HG02970 (cell line): Measurements from ENCODE around the gene C2orf92.
A peak's percentile ranks its signal among the peaks of the same experiment; 100 is the strongest.
"Not testable (repeated sequence)": the region's sequence is repeated elsewhere in the genome, so short reads cannot be mapped to it uniquely, and the experiment has no call there.

Experiments
- ATAC-seq: cut with Tn5 transposase; IDR thresholded peaks from one replicate; pipeline ENCODE4 v1.9.1; 2021; ENCODE audit warnings: mild to moderate bottlenecking, moderate library complexity, moderate number of reproducible peaks; ENCODE audit not compliant: unreplicated experiment, low FRiP score

Gene C2orf92

GRCh38 chr2:97659256-97660043 lies 10.1 kb upstream of the C2orf92 start:
- no peak for ATAC-seq

- ATAC-seq: no peak
These were observed 9.3 kb upstream of the C2orf92 start for GRCh38 chr2:97660044-97660774.

- no peak for ATAC-seq
These were observed 8.6 kb upstream of the C2orf92 start for GRCh38 chr2:97660775-97661389.

GRCh38 chr2:97661927-97662326 lies 7.6 kb upstream of the C2orf92 start:
- ATAC-seq: no peak

GRCh38 chr2:97662386-97662894 lies 7.1 kb upstream of the C2orf92 start:
- no peak for ATAC-seq

- ATAC-seq: peak; percentile 44
These were observed 6.5 kb upstream of the C2orf92 start for GRCh38 chr2:97662895-97663625.

- no peak for ATAC-seq
These were observed 5.9 kb upstream of the C2orf92 start for GRCh38 chr2:97663626-97663961.

- peak; percentile 85 for ATAC-seq
These were observed 5.4 kb upstream of the C2orf92 start, which contains the start of gene ACTR1B for GRCh38 chr2:97663962-97664635. Gene ACTR1B (minus strand): TSS chr2:97664044. CDS start chr2:97663890, 154 bp downstream.

GRCh38 chr2:97664636-97664970 lies 4.9 kb upstream of the C2orf92 start:
- ATAC-seq: no peak

- no peak for ATAC-seq
These were observed 958 bp downstream of the C2orf92 start for GRCh38 chr2:97670471-97670870.

- no peak for ATAC-seq
These were observed 2.0 kb downstream of the C2orf92 start for GRCh38 chr2:97671526-97671925.

- not testable (repeated sequence) for ATAC-seq
These were observed 3.2 kb downstream of the C2orf92 start for GRCh38 chr2:97672606-97673140.

GRCh38 chr2:97673182-97673914 lies 3.8 kb downstream of the C2orf92 start:
- ATAC-seq: no peak

- no peak for ATAC-seq
These were observed 4.4 kb downstream of the C2orf92 start for GRCh38 chr2:97673915-97674283.

- no peak for ATAC-seq
These were observed 6.1 kb downstream of the C2orf92 start for GRCh38 chr2:97675430-97676113.

- no peak for ATAC-seq
These were observed 7.1 kb downstream of the C2orf92 start for GRCh38 chr2:97676620-97677019.

GRCh38 chr2:97677480-97677879 lies 8.0 kb downstream of the C2orf92 start:
- ATAC-seq: no peak

GRCh38 chr2:97678298-97678697 lies 8.8 kb downstream of the C2orf92 start:
- ATAC-seq: no peak

GRCh38 chr2:97687235-97687634 lies 17.7 kb downstream of the C2orf92 start:
- not testable (repeated sequence) for ATAC-seq
